GM12875 (cell line): ENCODE results near the gene PRKCZ.

ENCODE experiments used
- H3K4me3 ChIP-seq: one replicate; pipeline ENCODE4 v1.5.1; 2011; ENCODE audit warnings: low read depth, low read length, control low read depth
- CTCF ChIP-seq: IDR thresholded peaks from 2 replicates; pipeline ENCODE4 v1.5.1; 2011; ENCODE audit warnings: low read depth, mild to moderate bottlenecking, control low read depth, inconsistent platforms, low read length, moderate library complexity, borderline replicate concordance; ENCODE audit not compliant: insufficient read depth

Gene PRKCZ

GRCh38 chr1:2103266-2103900 lies 53.2 kb downstream of the PRKCZ start:
- no peak for TF ChIP-seq CTCF
- H3K4me3 ChIP-seq, result no peak overlapping the region

DNA sequence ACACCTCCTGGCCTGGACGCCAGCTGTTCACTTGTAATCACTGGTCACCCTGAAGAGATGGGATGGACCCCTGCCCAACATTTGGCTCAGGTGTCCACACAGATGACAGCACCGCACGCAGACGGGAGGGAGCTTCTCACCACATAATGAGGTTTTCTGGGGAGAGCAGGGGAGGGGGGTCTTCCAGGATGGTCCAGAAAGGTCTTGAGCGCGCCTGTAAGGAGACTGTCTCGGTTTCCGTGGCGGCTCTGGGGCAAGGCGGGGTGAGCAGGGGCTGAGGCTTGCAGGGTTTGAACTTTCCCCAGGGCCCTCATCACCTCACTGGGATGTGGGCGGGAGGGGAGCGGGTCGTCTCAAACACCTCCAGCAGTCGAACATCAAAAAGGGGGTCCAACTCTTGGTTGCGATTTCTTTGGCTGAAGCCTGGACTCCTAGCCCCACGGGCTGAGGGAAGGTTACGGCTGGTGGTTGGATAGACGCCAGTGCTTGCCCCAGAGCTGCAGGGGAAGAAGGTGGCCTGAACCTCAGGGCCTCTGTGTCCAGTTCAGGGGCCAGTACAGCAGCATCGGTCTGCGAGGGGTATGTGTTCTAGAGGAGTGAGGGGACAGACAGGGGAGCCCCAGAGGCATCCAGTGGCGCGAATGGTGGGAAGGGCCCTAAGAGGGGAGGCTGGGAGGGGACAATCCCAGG lies 53.8 kb downstream of the PRKCZ start:
- TF ChIP-seq CTCF, result no peak
- no peak overlapping the region for H3K4me3 ChIP-seq

- no peak for TF ChIP-seq CTCF
- H3K4me3 ChIP-seq, result no peak overlapping the region
Observed at GRCh38 chr1:2104621-2105427, 54.6 kb downstream of the PRKCZ start.

DNA sequence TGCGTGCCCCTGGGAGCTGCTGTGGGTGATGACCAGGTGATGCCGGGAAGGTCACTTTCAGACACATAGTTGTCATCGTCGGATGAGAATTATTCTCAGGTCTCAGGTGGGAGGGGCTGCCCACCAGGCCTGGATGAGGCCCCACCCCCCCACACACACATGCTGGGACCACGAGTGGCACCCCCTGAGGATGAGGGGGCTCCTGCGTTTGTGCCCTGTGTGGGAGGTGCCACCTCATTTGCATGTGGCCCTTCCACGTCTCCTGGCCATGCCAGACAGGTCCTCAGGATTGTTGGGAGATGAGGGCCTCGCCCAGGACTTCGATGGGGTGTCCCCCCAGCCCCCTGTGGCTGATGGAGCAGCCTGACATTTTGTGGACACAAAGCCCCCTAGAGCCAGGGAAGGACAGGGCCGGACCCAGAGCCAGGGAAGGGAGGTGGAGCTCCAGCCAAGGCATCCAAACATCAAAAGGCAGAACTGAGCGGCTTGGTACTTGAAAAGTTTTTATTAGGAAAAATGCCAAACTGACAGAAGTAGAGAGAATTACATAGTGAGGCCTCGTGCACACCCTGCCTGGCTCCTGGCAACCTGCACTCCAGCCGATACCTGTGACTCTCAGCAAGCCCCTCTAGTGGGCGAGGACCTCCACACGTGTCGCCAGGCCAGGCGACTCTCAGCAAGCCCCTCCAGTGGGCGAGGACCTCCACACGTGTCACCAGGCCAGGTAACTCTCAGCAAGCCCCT lies 55.7 kb downstream of the PRKCZ start:
- TF ChIP-seq CTCF, result no peak

GRCh38 chr1:2106659-2107405 lies 56.6 kb downstream of the PRKCZ start:
- H3K4me3 ChIP-seq, result no peak overlapping the region
- TF ChIP-seq CTCF, result no peak

More for the DNA sequence above, 55.7 kb downstream of the PRKCZ start:
- no peak overlapping the region for H3K4me3 ChIP-seq

DNA sequence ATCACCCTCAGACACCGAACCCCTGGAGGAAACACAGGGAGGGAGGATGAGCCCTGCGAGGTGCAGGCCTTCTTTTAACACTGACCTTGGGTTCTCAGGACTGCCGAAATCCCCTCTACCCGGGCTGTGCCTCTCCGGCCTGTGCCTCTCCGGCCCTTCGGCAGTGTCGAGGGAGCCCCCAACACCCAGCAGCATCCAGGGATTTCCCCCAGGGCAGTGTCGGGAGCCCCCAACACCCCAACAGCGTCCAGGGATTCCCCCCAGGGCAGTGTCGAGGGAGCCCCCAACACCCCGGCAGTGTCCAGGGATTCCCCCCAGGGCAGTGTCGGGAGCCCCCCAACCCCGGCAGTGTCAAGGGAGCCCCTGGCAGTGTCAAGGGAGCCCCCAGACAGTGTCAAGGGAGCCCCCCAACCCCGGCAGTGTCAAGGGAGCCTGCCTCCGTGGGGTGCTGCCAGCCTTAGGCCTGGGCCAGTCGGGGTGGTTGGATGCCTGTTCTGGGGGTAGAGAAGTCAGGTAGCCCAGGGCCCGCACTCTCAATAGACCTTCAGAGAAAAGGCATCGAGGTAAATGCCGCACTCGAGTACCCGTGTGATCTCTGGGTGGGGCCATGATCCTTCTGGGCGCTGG lies 57.5 kb downstream of the PRKCZ start:
- H3K4me3 ChIP-seq, result no peak overlapping the region
- TF ChIP-seq CTCF, result no peak
